ENCODE data around the gene PRXL2B. TPM values are rescaled to one million over a fixed set of nuclear protein-coding genes. Genes with fewer than 3 reads are reported as not detected.

PRXL2B gene
- total RNA-seq, 1 donor from 2014 or later, result 8.2 TPM

DNA sequence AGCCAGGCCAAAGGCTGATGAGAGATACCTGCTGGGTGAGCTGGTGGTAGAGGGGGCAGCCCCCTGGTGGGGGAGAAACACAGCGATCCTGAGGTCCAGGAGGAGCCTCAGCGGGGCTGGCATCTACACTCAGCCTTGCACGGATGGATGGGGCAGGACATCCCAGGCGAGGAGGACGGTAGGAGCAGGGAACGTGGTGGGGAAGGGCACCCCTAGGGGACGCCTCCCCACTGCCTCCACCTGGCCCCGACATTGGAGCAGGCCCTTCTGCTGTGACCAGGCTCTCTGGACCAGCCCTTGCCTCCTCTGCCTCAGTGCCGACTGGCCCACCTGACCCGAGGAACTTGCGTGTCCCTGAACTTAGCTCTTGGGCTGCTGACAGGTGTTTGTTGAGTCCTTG, 52.6 kb downstream of the PRXL2B start:
- no peak for TF ChIP-seq CTCF (IDR thresholded peaks at IDR 0.05; ENCODE audit: borderline replicate concordance)
- Histone ChIP-seq H3K27me3 (ENCODE audit: low read depth) (peaks cover 9% of the 10 kb centered on the region), H3K27ac (replicated peaks) (no peak overlapping the region), H3K4me1 (peaks cover 24% of the 10 kb centered on the region), H3K36me3 (no peaks in the 10 kb centered on the region), H3K9me3 (replicated peaks) (peaks cover 13% of the 10 kb centered on the region), H3K4me3 (no peak overlapping the region)
- intact Hi-C loops (cut with micrococcal nuclease), result no loop called here
- DNase-seq, result no peak

- Histone ChIP-seq H3K4me3 (no peak overlapping the region), H3K4me1 (peaks cover 24% of the 10 kb centered on the region), H3K9me3 (replicated peaks) (peaks cover 13% of the 10 kb centered on the region), H3K27ac (replicated peaks) (no peak overlapping the region), H3K27me3 (ENCODE audit: low read depth) (peaks cover 6% of the 10 kb centered on the region), H3K36me3 (no peaks in the 10 kb centered on the region)
- no peak for DNase-seq
- no peak for TF ChIP-seq CTCF (IDR thresholded peaks at IDR 0.05; ENCODE audit: borderline replicate concordance)
- intact Hi-C loops (cut with micrococcal nuclease), result no loop called here
These were observed 53.3 kb downstream of the PRXL2B start for GRCh38 chr1:2639607-2640521.

DNA sequence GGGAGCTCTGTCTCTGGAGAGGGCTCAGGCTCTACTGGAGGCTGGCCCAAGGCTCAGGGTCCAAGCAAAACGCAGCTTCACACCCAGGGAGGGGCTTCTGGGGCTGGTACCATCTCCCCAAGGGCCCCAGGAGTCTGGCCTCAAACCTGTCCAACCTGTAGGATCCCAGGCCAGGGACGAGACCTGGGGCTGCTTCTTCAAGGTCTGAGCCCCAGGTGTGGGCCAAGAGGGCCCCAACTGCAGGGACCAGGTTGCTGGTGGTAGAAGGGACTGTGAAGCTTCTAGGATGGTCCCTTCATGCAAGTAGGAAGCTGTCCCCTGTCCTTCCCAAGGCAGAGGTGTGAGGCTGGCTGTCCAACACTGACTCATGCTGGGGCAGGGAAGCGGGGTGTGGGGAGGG, 54.0 kb downstream of the PRXL2B start:
- H3K4me1 ChIP-seq, result peaks cover 24% of the 10 kb centered on the region
- no peak for DNase-seq

More for the DNA sequence above, 54.0 kb downstream of the PRXL2B start:
- no peak overlapping the region for H3K27ac ChIP-seq (replicated peaks)
- intact Hi-C loops (cut with micrococcal nuclease), result no loop called here
- no peak for TF ChIP-seq CTCF (IDR thresholded peaks at IDR 0.05; ENCODE audit: borderline replicate concordance)
- no peak overlapping the region for H3K4me3 ChIP-seq
- H3K27me3 ChIP-seq (ENCODE audit: low read depth), result peaks cover 1% of the 10 kb centered on the region
- H3K9me3 ChIP-seq (replicated peaks), result peaks cover 13% of the 10 kb centered on the region
- no peaks in the 10 kb centered on the region for H3K36me3 ChIP-seq

Other genes starting within 250 kb of the PRXL2B start
- gene MORN1, start 195.2 kb upstream of the PRXL2B start, total RNA-seq, result 4.5 TPM
- gene RER1, start 194.9 kb upstream of the PRXL2B start, total RNA-seq, result 80.5 TPM
- gene PEX10, start 174.2 kb upstream of the PRXL2B start, total RNA-seq, result 15.8 TPM
- gene PLCH2, start 110.5 kb upstream of the PRXL2B start, total RNA-seq, result 0.16 TPM
- 42.8 TPM for gene PANK4, start 60.2 kb upstream of the PRXL2B start, total RNA-seq
- 0.63 TPM for gene HES5, start 56.5 kb upstream of the PRXL2B start, total RNA-seq
- gene TNFRSF14, start 30.4 kb upstream of the PRXL2B start, total RNA-seq, result 13.7 TPM
- gene MMEL1, start 46.2 kb downstream of the PRXL2B start, total RNA-seq, result 0.82 TPM
- 0.91 TPM for gene TTC34, start 214.9 kb downstream of the PRXL2B start, total RNA-seq